Stimulated activated CD4-positive, alpha-beta T cell treated with anti-CD3 and anti-CD28 coated beads, Interleukin-2, amount 100 ng/mL, for 4 hours (primary cell): Measurements from ENCODE around the gene KCNMA1.

ENCODE experiments used
- DNase-seq: peaks from one replicate; pipeline ENCODE4 v3.0.0-alpha.2; 2020; ENCODE audit warnings: low read depth

The KCNMA1 gene

GRCh38 chr10:77152256-77152655 lies 485.4 kb downstream of the KCNMA1 start:
- no peak for DNase-seq

- no peak for DNase-seq
These were observed 486.2 kb downstream of the KCNMA1 start for GRCh38 chr10:77151408-77151807.

GRCh38 chr10:77149706-77150105 lies 487.9 kb downstream of the KCNMA1 start:
- DNase-seq = no peak

GRCh38 chr10:77149001-77149400 lies 488.6 kb downstream of the KCNMA1 start:
- DNase-seq = no peak

GRCh38 chr10:77147871-77148270 lies 489.7 kb downstream of the KCNMA1 start:
- no peak for DNase-seq

GRCh38 chr10:77146712-77147336 lies 490.8 kb downstream of the KCNMA1 start:
- no peak for DNase-seq

- no peak for DNase-seq
These were observed 493.0 kb downstream of the KCNMA1 start for GRCh38 chr10:77144656-77145055.

- no peak for DNase-seq
These were observed 498.1 kb downstream of the KCNMA1 start for GRCh38 chr10:77139252-77140160.

- DNase-seq = no peak
These were observed 499.1 kb downstream of the KCNMA1 start for GRCh38 chr10:77138541-77138940.

- no peak for DNase-seq
These were observed 502.1 kb downstream of the KCNMA1 start for GRCh38 chr10:77135555-77135954.

GRCh38 chr10:77131214-77131613 lies 506.4 kb downstream of the KCNMA1 start:
- no peak for DNase-seq

- DNase-seq = no peak
These were observed 510.4 kb downstream of the KCNMA1 start for GRCh38 chr10:77127243-77127642.

GRCh38 chr10:77125231-77125630 lies 512.4 kb downstream of the KCNMA1 start:
- no peak for DNase-seq

- DNase-seq = no peak
These were observed 514.3 kb downstream of the KCNMA1 start for GRCh38 chr10:77123330-77123729.

- no peak for DNase-seq
These were observed 515.8 kb downstream of the KCNMA1 start for GRCh38 chr10:77121829-77122228.

- no peak for DNase-seq
These were observed 516.8 kb downstream of the KCNMA1 start for GRCh38 chr10:77120666-77121376.

- DNase-seq = no peak
These were observed 517.6 kb downstream of the KCNMA1 start for GRCh38 chr10:77120012-77120411.

GRCh38 chr10:77118603-77119282 lies 518.9 kb downstream of the KCNMA1 start:
- DNase-seq = no peak

GRCh38 chr10:77117501-77117900 lies 520.1 kb downstream of the KCNMA1 start:
- no peak for DNase-seq

- no peak for DNase-seq
These were observed 520.7 kb downstream of the KCNMA1 start for GRCh38 chr10:77116904-77117303.

GRCh38 chr10:77114181-77114821 lies 523.3 kb downstream of the KCNMA1 start:
- no peak for DNase-seq
